Measurements from ENCODE around the gene SHC4. TPM values are rescaled to one million over a fixed set of nuclear protein-coding genes. Genes with fewer than 3 reads are reported as not detected.

SHC4 gene
- total and polyA plus RNA-seq, 9 of the 15 experiments (the other 6 are each of a cell fraction or from before 2014, with no cell fraction given) = 0.43 to 1.2 (median 0.67) TPM

DNA sequence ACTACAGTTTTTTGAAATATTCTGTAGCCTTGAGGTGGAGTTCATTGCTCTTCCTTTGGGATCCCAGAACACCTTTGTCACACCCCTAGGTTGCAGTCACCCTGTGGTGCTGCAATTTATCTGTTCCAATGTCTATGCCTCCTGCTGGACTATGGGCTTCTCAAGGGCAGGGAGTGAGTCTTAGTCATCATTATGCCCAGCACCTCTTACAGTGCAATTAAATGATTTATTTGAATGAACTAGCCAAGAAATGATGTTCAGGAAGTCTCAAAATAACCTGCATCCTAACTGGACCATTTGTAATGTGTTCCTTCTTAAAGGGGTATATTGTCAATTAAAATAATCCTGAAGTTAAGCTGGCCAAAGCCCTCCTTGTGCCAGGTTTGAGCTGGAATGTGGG, 28.5 kb downstream of the SHC4 start (continued):
- TF ChIP-seq CUX1 (CRISPR knock-in tag; IDR thresholded peaks at IDR 0.05) (no peak), PTTG1 (tag; IDR thresholded peaks at IDR 0.05; ENCODE audit: low read depth) (no peak), ELF4 (CRISPR knock-in tag; IDR thresholded peaks at IDR 0.05) (no peak), ZNF75A (CRISPR knock-in tag; IDR thresholded peaks at IDR 0.05) (no peak), SMAD2 (IDR thresholded peaks at IDR 0.05; ENCODE audit: low read depth, low read length) (no peak), RFX1 (IDR thresholded peaks at IDR 0.05) (no peak), DMBX1 (CRISPR knock-in tag; IDR thresholded peaks at IDR 0.05; ENCODE audit: borderline replicate concordance) (no peak)

Data from K562 (cell line).